K562 (cell line): ENCODE data around the gene WDR88. TPM values are rescaled to one million over a fixed set of nuclear protein-coding genes. Genes with fewer than 3 reads are reported as not detected.

ENCODE experiments used
- ATAC-seq: fragments of 200-7000 bp; cut with Tn5 transposase; 3 replicates; pipeline ENCODE4 v1.9.1; 2020; ENCODE audit warnings: moderate library complexity
- BruUV-seq: library from RNA; stranded (reverse); fragments of 400-500 nt; replicated peaks from 2 replicates; lab custom pipeline; 2021; lab: Mats Ljungman, UMichigan
- CTCF ChIA-PET: fragments of 300-600 bp; formaldehyde crosslinking; extraction: SDS; loops from one replicate; lab custom pipeline; 2021; ENCODE audit warnings: low intra/inter-chr PET ratio; lab: Yijun Ruan, JAX
- POLR2A ChIA-PET: fragments of 300-600, 350-650 bp; sonication (Branson Sonifier 250); formaldehyde crosslinking; extraction: SDS; loops from one replicate; lab custom pipeline; 2021; ENCODE audit warnings: antibody characterized with exemption, inconsistent platforms; lab: Yijun Ruan, JAX
- DNase-seq, 4 experiments: peaks; one replicate each; pipeline versions ENCODE4 v3.0.0 to v3.0.0-alpha.2; 2011 to 2018; ENCODE audit warnings: low spot score in 3 of 4, mixed read lengths in 3 of 4; ENCODE audit errors: extremely low read depth in 1 of 4
- FAIRE-seq: peaks from 2 replicates; lab custom pipeline; 2011; peaks lifted over from hg19 to GRCh38; lab: Jason Lieb, UNC
- H2AFZ ChIP-seq: 2 replicates; pipeline ENCODE4 v1.6.0; 2011; ENCODE audit warnings: low read depth, low read length, control low read depth, inconsistent platforms
- H3K27ac ChIP-seq: fragments of 200-600 bp; 3 replicates; pipeline ENCODE4 v1.8.0; 2011; ENCODE audit warnings: low read depth, mild to moderate bottlenecking, control low read depth, inconsistent platforms, low read length, moderate library complexity, mixed read lengths; ENCODE audit errors: extremely low read depth
- H3K27me3 ChIP-seq, 2 experiments: fragments of 300-600 bp in 1 of 2; 2 replicates in 1 of 2; 3 replicates in 1 of 2; pipeline versions ENCODE4 v1.6.0 to v1.8.0; 2011; ENCODE audit warnings: inconsistent platforms in 2 of 2, low read length in 2 of 2, mild to moderate bottlenecking in 1 of 2, mixed read lengths in 1 of 2, moderate library complexity in 1 of 2; ENCODE audit not compliant: control insufficient read depth in 2 of 2, insufficient read depth in 2 of 2
- H3K36me3 ChIP-seq: fragments of 300-600 bp; 3 replicates; pipeline ENCODE4 v1.8.0; 2011; ENCODE audit warnings: mild to moderate bottlenecking, low read length, inconsistent platforms; ENCODE audit not compliant: control insufficient read depth, insufficient read depth
- H3K4me1 ChIP-seq, 2 experiments: fragments of 200-600 bp in 1 of 2; replicated peaks in 1 of 2; 2 replicates in 1 of 2; 3 replicates in 1 of 2; pipeline versions ENCODE4 v1.5.1 to v1.8.0; 2011; ENCODE audit warnings: inconsistent platforms in 2 of 2, low read length in 2 of 2, mild to moderate bottlenecking in 1 of 2, mixed read lengths in 1 of 2, moderate library complexity in 1 of 2; ENCODE audit not compliant: control insufficient read depth in 2 of 2, insufficient read depth in 2 of 2
- H3K4me2 ChIP-seq: 2 replicates; pipeline ENCODE4 v1.6.1; 2011; ENCODE audit warnings: low read length, control low read depth, inconsistent platforms, mixed read lengths; ENCODE audit not compliant: insufficient read depth
- H3K4me3 ChIP-seq: fragments of 200-600 bp; sonication (generic), shearing (Covaris generic); 2 replicates; pipeline ENCODE4 v1.5.1; 2016; ENCODE audit warnings: control low read depth, inconsistent platforms
- H3K79me2 ChIP-seq: fragments of 200-600 bp; 3 replicates; pipeline ENCODE4 v1.8.0; 2011; ENCODE audit warnings: low read length, inconsistent platforms; ENCODE audit not compliant: control insufficient read depth, insufficient read depth
- H3K9ac ChIP-seq, 2 experiments: 2 replicates each; pipeline versions ENCODE4 v1.6.0 to v1.6.1; 2011; ENCODE audit warnings: low read depth in 2 of 2, low read length in 2 of 2, control low read depth in 1 of 2, inconsistent platforms in 1 of 2, mild to moderate bottlenecking in 1 of 2, mixed read lengths in 1 of 2; ENCODE audit not compliant: insufficient read depth in 1 of 2
- H3K9me1 ChIP-seq: one replicate; pipeline ENCODE4 v1.6.0; 2011; ENCODE audit warnings: inconsistent platforms, mild to moderate bottlenecking, low read length, moderate library complexity; ENCODE audit not compliant: control insufficient read depth, insufficient read depth
- H3K9me3 ChIP-seq: replicated peaks from 2 replicates; pipeline ENCODE4 v1.5.1; 2011; ENCODE audit warnings: low read depth, low read length, inconsistent platforms; ENCODE audit not compliant: control insufficient read depth, insufficient read depth
- H4K20me1 ChIP-seq: replicated peaks from 2 replicates; pipeline ENCODE4 v1.6.1; 2011; ENCODE audit warnings: low read length, inconsistent platforms, mixed read lengths; ENCODE audit not compliant: control insufficient read depth, insufficient read depth
- ARID2 ChIP-seq: fragments of 450-650 bp; IDR thresholded peaks from 2 replicates; pipeline ENCODE4 v1.6.1; 2017; ENCODE audit warnings: antibody characterized with exemption, mild to moderate bottlenecking
- CC2D1A ChIP-seq: fragments of 450-650 bp; IDR thresholded peaks from 2 replicates; pipeline ENCODE4 v1.6.1; 2017; ENCODE audit warnings: mild to moderate bottlenecking
- CTBP1 ChIP-seq: fragments of 450-650 bp; IDR thresholded peaks from 2 replicates; pipeline ENCODE4 v1.6.1; 2016; ENCODE audit warnings: borderline replicate concordance
- DEAF1 ChIP-seq: fragments of 450-650 bp; formaldehyde crosslinking; IDR thresholded peaks from 2 replicates; pipeline ENCODE4 v1.4.0; 2020; ENCODE audit warnings: mild to moderate bottlenecking, moderate library complexity
- HNRNPLL ChIP-seq: fragments of 200-400 bp; formaldehyde crosslinking; IDR thresholded peaks from 2 replicates; pipeline ENCODE4 v1.6.1; 2017; ENCODE audit warnings: low read length, low read depth, mild to moderate bottlenecking; ENCODE audit not compliant: poor library complexity, severe bottlenecking
- JUND ChIP-seq, 2 experiments: IDR thresholded peaks; 2 replicates in 1 of 2; 3 replicates in 1 of 2; pipeline ENCODE4 v1.6.1; 2011; ENCODE audit warnings: borderline replicate concordance in 2 of 2, low read depth in 2 of 2, low read length in 2 of 2, improper control_type of control experiment in 1 of 2, missing biosample characterization in 1 of 2, missing genetic modification characterization in 1 of 2, missing genetic modification reagents in 1 of 2
- MAZ ChIP-seq, 2 experiments: fragments of 450-650 bp in 1 of 2; sonication (generic) in 1 of 2; formaldehyde crosslinking; IDR thresholded peaks in 1 of 2; conservative IDR thresholded peaks in 1 of 2; 2 replicates each; pipeline versions ENCODE4 v1.4.0 to v1.5.0; 2020; ENCODE audit warnings: mild to moderate bottlenecking in 1 of 2, missing genetic modification reagents in 1 of 2
- NCOA2 ChIP-seq, 2 experiments: fragments of 450-650 bp; IDR thresholded peaks; 2 replicates each; pipeline ENCODE4 v1.6.1; 2018; ENCODE audit warnings: mild to moderate bottlenecking in 2 of 2, moderate library complexity in 1 of 2; ENCODE audit not compliant: partially characterized antibody in 2 of 2
- NRF1 ChIP-seq, 2 experiments: fragments of 450-650 bp; IDR thresholded peaks in 1 of 2; conservative IDR thresholded peaks in 1 of 2; 2 replicates each; pipeline ENCODE4 v1.6.1; 2014; ENCODE audit warnings: mild to moderate bottlenecking in 2 of 2
- RB1 ChIP-seq: fragments of 450-650 bp; IDR thresholded peaks from 2 replicates; pipeline ENCODE4 v1.6.1; 2017; ENCODE audit warnings: low read depth, mild to moderate bottlenecking
- RHOXF2B ChIP-seq: fragments of 250-450 bp; sonication (Bioruptor Pico); conservative IDR thresholded peaks from 2 replicates; pipeline ENCODE4 v1.5.1; 2021
- THRA ChIP-seq: fragments of 450-650 bp; IDR thresholded peaks from 2 replicates; pipeline ENCODE4 v1.6.1; 2017; ENCODE audit warnings: mild to moderate bottlenecking, moderate library complexity
- ZNF134 ChIP-seq: fragments of 250-450 bp; sonication (Bioruptor Pico); conservative IDR thresholded peaks from 2 replicates; pipeline ENCODE4 v1.4.0; 2020
- ZNF384 ChIP-seq: IDR thresholded peaks from 2 replicates; pipeline ENCODE4 v1.6.1; 2012; ENCODE audit warnings: low read depth, low read length, improper control_type of control experiment
- WGBS: fragments of 100-300 bp; shearing (Covaris generic); methylation state at CpG from one replicate; pipeline ENCODE4 v1.1.6; 2016; ENCODE audit warnings: low coverage, mixed read lengths; ENCODE audit not compliant: insufficient coverage; ENCODE audit errors: missing lambda C conversion rate; 5-methylcytosine and 5-hydroxymethylcytosine counted together
- in situ Hi-C: fragments of 300-500 bp; cut with MboI; formaldehyde crosslinking; loops from 4 replicates; pipeline ENCODE4 v1.15.0; 2018; ENCODE audit warnings: inconsistent platforms, mixed read lengths
- intact Hi-C: fragments of 100-400 bp; cut with micrococcal nuclease; formaldehyde crosslinking; loops from 2 replicates; pipeline ENCODE4 v1.14.2; 2022
- polyA plus RNA-seq, 8 experiments: library from polyadenylated mRNA; depleted of rRNA in 4 of 8; stranded (reverse) in 5 of 8; unstranded in 3 of 8; fragments of >200 nt; fragmentation: Nextera tagmentation in 2 of 8; fragmentation: Illumina TruSeq in 1 of 8; extraction: Ambion mirVana in 2 of 8; extraction: Trizol in 1 of 8; gene quantifications; 2 replicates each; pipeline versions ENCODE4 v1.2.1 to v1.2.3, GENCODE V29; 2011 to 2014; ENCODE audit warnings: inconsistent platforms in 1 of 8, missing spikeins in 1 of 8
- total RNA-seq, 7 experiments: library from RNA; depleted of rRNA in 6 of 7; stranded (reverse); fragments of >200 nt in 6 of 7; fragmentation: Illumina TruSeq in 2 of 7; extraction: Trizol in 2 of 7; gene quantifications; 2 replicates each; pipeline versions ENCODE4 v1.2.1 to v1.2.3, GENCODE V29; 2011 to 2021; ENCODE audit warnings: low replicate concordance in 1 of 7
- TF ChIP-seq, protein P1 (sequence below), 3 experiments: IDR thresholded peaks in 2 of 3; conservative IDR thresholded peaks in 1 of 3; 2 replicates each; pipeline ENCODE4 v1.5.1; 2011 to 2012; ENCODE audit warnings: low read length in 3 of 3, mild to moderate bottlenecking in 3 of 3, control low read depth in 2 of 3, improper control_type of control experiment in 1 of 3, inconsistent platforms in 1 of 3, low read depth in 1 of 3, mixed read lengths in 1 of 3, moderate library complexity in 1 of 3; ENCODE audit not compliant: insufficient read depth in 2 of 3

The WDR88 gene
- total and polyA plus RNA-seq, 9 of the 15 experiments (the other 6 are each of a cell fraction or from before 2014, with no cell fraction given), result 0.03 to 0.04 TPM; not detected in 7

DNA sequence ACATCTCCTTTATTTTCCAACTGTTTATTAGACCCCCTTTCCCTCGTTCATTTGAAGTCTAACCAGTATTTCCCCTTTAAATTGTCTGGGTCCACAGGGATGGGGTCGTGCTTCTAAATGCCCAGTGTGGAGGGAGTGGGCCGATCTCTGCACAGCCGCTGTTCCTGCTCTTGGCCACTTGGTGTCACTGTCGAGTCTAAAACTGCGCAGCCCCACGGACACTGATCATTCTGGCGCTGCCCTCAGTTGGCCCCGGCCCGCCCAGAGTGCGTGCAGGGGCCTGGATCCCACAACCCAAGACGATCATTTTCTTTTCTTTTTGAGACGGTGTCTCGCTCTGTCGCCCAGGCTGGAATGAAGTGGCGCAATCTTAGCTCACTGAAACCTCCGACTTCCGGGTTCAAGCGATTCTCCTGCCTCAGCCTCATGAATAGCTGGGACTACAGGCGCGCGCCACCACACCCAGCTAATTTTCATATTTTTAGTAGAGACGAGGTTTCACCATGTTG lies 12.0 kb downstream of the WDR88 start:
- CTCF ChIA-PET, result interaction anchor here (0.5 to 1.2 kb wide), 6 partner anchors 17 to 168 kb away, joined by 3 to 5 read pairs (median 3); no protein-coding TSS in a partner anchor
- Histone ChIP-seq H3K4me1 (peaks cover 0 to 3% of the 10 kb centered on the region in 2 experiments; a peak in 2 of 5 replicates), H3K27ac (no peak overlapping the region), H3K9ac (no peak overlapping the region), H3K4me2 (no peak overlapping the region), H4K20me1 (no peaks in the 10 kb centered on the region), H3K9me3 (no peaks in the 10 kb centered on the region), H3K79me2 (no peaks in the 10 kb centered on the region), H3K27me3 (peaks cover 17 to 48% of the 10 kb centered on the region in 2 experiments; a peak in 4 of 5 replicates), H2AFZ (0 out of 2 replicates have a peak overlapping the region, but pooled peaks have one; percentile 25), H3K36me3 (no peaks in the 10 kb centered on the region), H3K4me3 (no peak overlapping the region), H3K9me1 (peaks cover 2% of the 10 kb centered on the region)
- FAIRE-seq, result peak; percentile 95
- 25% methylated on average over 22 of the region's 23 CpGs for WGBS
- in situ Hi-C loops (loop anchor here (5.0 to 10.0 kb wide), 2 partner anchors 38 to 261 kb away; no protein-coding TSS in a partner anchor), intact Hi-C loops (loop anchor here (1.0 to 5.0 kb wide), 2 partner anchors 40 to 263 kb away; no protein-coding TSS in a partner anchor)
- BruUV-seq, result no TSS peak
- DNase-seq, result peak; percentile 75 to 86 (median 83)
- peak; percentile 97 for ATAC-seq
- POLR2A ChIA-PET, result no interaction called here
- TF ChIP-seq NCOA2 (IDR thresholded peaks at IDR 0.05; ENCODE audit: partially characterized antibody in 2 of 2) (no peak), THRA (peak; percentile 54; the same call in 1 of the 2 replicates), HNRNPLL (peak; percentile 21), ZNF384 (0 out of 2 replicates have a peak, but pooled peaks have one; percentile 33), MAZ (CRISPR knock-in tag; conservative IDR thresholded peaks at IDR 0.05 in 1 of 2, IDR thresholded peaks at IDR 0.05 in 1 of 2) (0 out of 4 replicates have a peak, but pooled peaks have one; percentile 17 to 37), RHOXF2B (0 out of 2 replicates have a peak, but pooled peaks have one; percentile 7), JUND (IDR thresholded peaks at IDR 0.05; ENCODE audit: borderline replicate concordance, low read depth, low read length) (0 out of 2 replicates have a peak, but pooled peaks have one; percentile 46), JUND (tag; IDR thresholded peaks at IDR 0.05; ENCODE audit: borderline replicate concordance, low read depth, low read length) (no peak), CTBP1 (peak; percentile 47; the same call in 1 of the 2 replicates), ZNF134 (CRISPR knock-in tag) (peak; percentile 56; the same call in 1 of the 2 replicates), RB1 (peak; percentile 68; the same call in 1 of the 2 replicates), NRF1 (conservative IDR thresholded peaks at IDR 0.05 in 1 of 2, IDR thresholded peaks at IDR 0.05 in 1 of 2) (peak; percentile 66 to 72), DEAF1 (CRISPR knock-in tag) (peak; percentile 60), ARID2 (peak; percentile 44; the same call in 1 of the 2 replicates), CC2D1A (peak; percentile 62; the same call in 1 of the 2 replicates)
- TF ChIP-seq, protein P1, sequence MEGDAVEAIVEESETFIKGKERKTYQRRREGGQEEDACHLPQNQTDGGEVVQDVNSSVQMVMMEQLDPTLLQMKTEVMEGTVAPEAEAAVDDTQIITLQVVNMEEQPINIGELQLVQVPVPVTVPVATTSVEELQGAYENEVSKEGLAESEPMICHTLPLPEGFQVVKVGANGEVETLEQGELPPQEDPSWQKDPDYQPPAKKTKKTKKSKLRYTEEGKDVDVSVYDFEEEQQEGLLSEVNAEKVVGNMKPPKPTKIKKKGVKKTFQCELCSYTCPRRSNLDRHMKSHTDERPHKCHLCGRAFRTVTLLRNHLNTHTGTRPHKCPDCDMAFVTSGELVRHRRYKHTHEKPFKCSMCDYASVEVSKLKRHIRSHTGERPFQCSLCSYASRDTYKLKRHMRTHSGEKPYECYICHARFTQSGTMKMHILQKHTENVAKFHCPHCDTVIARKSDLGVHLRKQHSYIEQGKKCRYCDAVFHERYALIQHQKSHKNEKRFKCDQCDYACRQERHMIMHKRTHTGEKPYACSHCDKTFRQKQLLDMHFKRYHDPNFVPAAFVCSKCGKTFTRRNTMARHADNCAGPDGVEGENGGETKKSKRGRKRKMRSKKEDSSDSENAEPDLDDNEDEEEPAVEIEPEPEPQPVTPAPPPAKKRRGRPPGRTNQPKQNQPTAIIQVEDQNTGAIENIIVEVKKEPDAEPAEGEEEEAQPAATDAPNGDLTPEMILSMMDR (IDR thresholded peaks at IDR 0.05 in 2 of 3, conservative IDR thresholded peaks at IDR 0.05 in 1 of 3; ENCODE audit: insufficient read depth in 2 of 3, low read depth in 1 of 3, low read length in 3 of 3), result peak; percentile 85 to 92 (median 90)
